Prostate gland (tissue), 2 donors: ENCODE measurements around the gene ANO3.

Experiments
- POLR2A ChIP-seq: fragments of 450-650 bp; IDR thresholded peaks from one replicate; pipeline ENCODE4 v1.6.1; 2016; ENCODE audit warnings: antibody characterized with exemption, mild to moderate bottlenecking
- TF ChIP-seq, protein P1 (sequence below), 4 experiments: fragments of 200-600 bp in 2 of 4; fragments of 450-650 bp in 2 of 4; sonication (generic) in 2 of 4; IDR thresholded peaks; 1 replicate in 3 of 4; 2 replicates in 1 of 4; pipeline ENCODE4 v1.5.1; 2016 to 2019; ENCODE audit warnings: antibody characterized with exemption in 4 of 4, mild to moderate bottlenecking in 2 of 4, moderate library complexity in 2 of 4

DNA sequence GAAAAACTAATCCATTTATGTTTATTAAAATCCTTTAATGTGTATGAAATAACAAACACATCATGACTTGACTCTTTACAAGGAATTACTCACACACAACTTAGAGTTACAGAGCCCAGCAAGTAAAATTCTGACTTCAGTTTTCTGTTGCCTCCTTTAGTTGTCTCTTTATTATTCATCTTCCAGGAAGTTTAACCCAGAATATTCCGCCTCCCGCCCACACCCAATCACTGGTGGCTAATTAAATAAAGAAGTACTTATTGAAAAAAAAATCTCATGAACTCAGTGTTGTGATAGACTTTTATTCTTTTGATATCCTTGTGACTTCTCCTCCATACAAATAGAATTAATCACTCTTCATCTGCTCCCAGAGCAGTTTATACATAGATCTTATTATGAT is 178.2 kb downstream of the ANO3 start:
- TF ChIP-seq, protein P1, sequence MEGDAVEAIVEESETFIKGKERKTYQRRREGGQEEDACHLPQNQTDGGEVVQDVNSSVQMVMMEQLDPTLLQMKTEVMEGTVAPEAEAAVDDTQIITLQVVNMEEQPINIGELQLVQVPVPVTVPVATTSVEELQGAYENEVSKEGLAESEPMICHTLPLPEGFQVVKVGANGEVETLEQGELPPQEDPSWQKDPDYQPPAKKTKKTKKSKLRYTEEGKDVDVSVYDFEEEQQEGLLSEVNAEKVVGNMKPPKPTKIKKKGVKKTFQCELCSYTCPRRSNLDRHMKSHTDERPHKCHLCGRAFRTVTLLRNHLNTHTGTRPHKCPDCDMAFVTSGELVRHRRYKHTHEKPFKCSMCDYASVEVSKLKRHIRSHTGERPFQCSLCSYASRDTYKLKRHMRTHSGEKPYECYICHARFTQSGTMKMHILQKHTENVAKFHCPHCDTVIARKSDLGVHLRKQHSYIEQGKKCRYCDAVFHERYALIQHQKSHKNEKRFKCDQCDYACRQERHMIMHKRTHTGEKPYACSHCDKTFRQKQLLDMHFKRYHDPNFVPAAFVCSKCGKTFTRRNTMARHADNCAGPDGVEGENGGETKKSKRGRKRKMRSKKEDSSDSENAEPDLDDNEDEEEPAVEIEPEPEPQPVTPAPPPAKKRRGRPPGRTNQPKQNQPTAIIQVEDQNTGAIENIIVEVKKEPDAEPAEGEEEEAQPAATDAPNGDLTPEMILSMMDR (IDR thresholded peaks at IDR 0.05), result no peak
- TF ChIP-seq POLR2A, result no peak
